SK-N-MC (cell line): ENCODE data around the gene CCDC73.
A peak's percentile ranks its signal among the peaks of the same experiment; 100 is the strongest.
"Not testable (repeated sequence)": the region's sequence is repeated elsewhere in the genome, so short reads cannot be mapped to it uniquely, and the experiment has no call there.

ENCODE experiments used
- DNase-seq: peaks from one replicate; pipeline ENCODE4 v3.0.0-alpha.2; 2011; ENCODE audit warnings: low read depth, low spot score
- H3K27ac ChIP-seq: fragments of 200-600 bp; sonication (generic); 2 replicates; pipeline ENCODE4 v1.5.1; 2016; ENCODE audit warnings: mixed run types
- H3K36me3 ChIP-seq: fragments of 200-600 bp; sonication (generic); 2 replicates; pipeline ENCODE4 v1.6.1; 2017; ENCODE audit warnings: antibody characterized with exemption, low read length, mixed read lengths; ENCODE audit not compliant: insufficient read depth
- H3K4me3 ChIP-seq: fragments of 200-600 bp; sonication (generic); 2 replicates; pipeline ENCODE4 v1.5.1; 2016
- H3K9ac ChIP-seq: fragments of 200-600 bp; sonication (generic); 2 replicates; pipeline ENCODE4 v1.8.0; 2017; ENCODE audit warnings: mixed run types, mixed read lengths; ENCODE audit not compliant: insufficient read length
- H3K9me3 ChIP-seq: fragments of 200-600 bp; sonication (generic); 2 replicates; pipeline ENCODE4 v1.6.1; 2017; ENCODE audit warnings: low read depth, mild to moderate bottlenecking, antibody characterized with exemption, low read length, moderate library complexity, mixed read lengths
- EZH2 ChIP-seq: fragments of 200-600 bp; sonication (generic); IDR thresholded peaks from one replicate; pipeline ENCODE4 v1.6.1; 2017; ENCODE audit warnings: antibody characterized with exemption
- FOXP2 ChIP-seq: optimal IDR thresholded peaks from 2 replicates; pipeline ENCODE3; 2011; ENCODE audit warnings: mild to moderate bottlenecking, moderate library complexity; ENCODE audit not compliant: insufficient read depth; ENCODE audit errors: extremely low read length, control extremely low read depth
- POLR2AphosphoS5 ChIP-seq: IDR thresholded peaks from 2 replicates; pipeline ENCODE4 v1.6.1; 2012; ENCODE audit warnings: mild to moderate bottlenecking, low read depth, low read length, borderline replicate concordance

CCDC73 gene

GRCh38 chr11:32830413-32830738 lies 35.9 kb upstream of the CCDC73 start:
- DNase-seq = no peak
- H3K36me3 ChIP-seq = no peaks in the 10 kb centered on the region
- H3K9ac ChIP-seq = no peak overlapping the region
- no peak for TF ChIP-seq EZH2
- no peak for TF ChIP-seq FOXP2
- no peak for TF ChIP-seq POLR2AphosphoS5
- no peak overlapping the region for H3K27ac ChIP-seq
- H3K9me3 ChIP-seq = no peaks in the 10 kb centered on the region
- no peak overlapping the region for H3K4me3 ChIP-seq

- Histone ChIP-seq H3K36me3 (no peaks in the 10 kb centered on the region), H3K9ac (no peak within 1 kb of the TSS), H3K4me3 (peak within 1 kb of the TSS; percentile 59), H3K9me3 (no peaks in the 10 kb centered on the region), H3K27ac (no peak within 1 kb of the TSS)
- DNase-seq = no peak
- TF ChIP-seq FOXP2 = no peak
- no peak for TF ChIP-seq POLR2AphosphoS5
- no peak for TF ChIP-seq EZH2
Measured at GRCh38 chr11:32829680-32830412, 35.4 kb upstream of the CCDC73 start, which contains the start of gene PRRG4. Gene PRRG4 (plus strand): TSS chr11:32829927. CDS start chr11:32830530, 603 bp downstream.

GRCh38 chr11:32829157-32829679 lies 34.8 kb upstream of the CCDC73 start:
- Histone ChIP-seq H3K4me3 (peak overlapping the region; percentile 59), H3K36me3 (no peaks in the 10 kb centered on the region), H3K27ac (no peak overlapping the region), H3K9me3 (no peaks in the 10 kb centered on the region), H3K9ac (no peak overlapping the region)
- no peak for DNase-seq
- TF ChIP-seq FOXP2 (no peak), POLR2AphosphoS5 (no peak), EZH2 (no peak)

- H3K36me3 ChIP-seq = no peaks in the 10 kb centered on the region
- H3K9me3 ChIP-seq = no peaks in the 10 kb centered on the region
- no peak overlapping the region for H3K27ac ChIP-seq
- no peak overlapping the region for H3K4me3 ChIP-seq
- no peak for TF ChIP-seq EZH2
- TF ChIP-seq POLR2AphosphoS5 = no peak
- no peak for TF ChIP-seq FOXP2
- no peak for DNase-seq
- H3K9ac ChIP-seq = no peak overlapping the region
Measured at GRCh38 chr11:32827276-32827675, 32.8 kb upstream of the CCDC73 start.

- Histone ChIP-seq H3K9me3 (no peaks in the 10 kb centered on the region), H3K9ac (no peak overlapping the region), H3K4me3 (no peak overlapping the region), H3K36me3 (no peaks in the 10 kb centered on the region), H3K27ac (no peak overlapping the region)
- no peak for TF ChIP-seq FOXP2
- no peak for TF ChIP-seq EZH2
- no peak for TF ChIP-seq POLR2AphosphoS5
- no peak for DNase-seq
Measured at GRCh38 chr11:32826113-32826512, 31.7 kb upstream of the CCDC73 start.

- DNase-seq, H3K4me3 ChIP-seq, H3K36me3 ChIP-seq, H3K27ac ChIP-seq, H3K9me3 ChIP-seq, H3K9ac ChIP-seq: not testable (repeated sequence)
Measured at GRCh38 chr11:32823617-32824016, 29.2 kb upstream of the CCDC73 start.

GRCh38 chr11:32821917-32822560 lies 27.6 kb upstream of the CCDC73 start:
- Histone ChIP-seq H3K27ac (no peak overlapping the region), H3K4me3 (no peak overlapping the region), H3K36me3 (no peaks in the 10 kb centered on the region), H3K9ac (no peak overlapping the region), H3K9me3 (no peaks in the 10 kb centered on the region)
- TF ChIP-seq FOXP2 (no peak), EZH2 (no peak), POLR2AphosphoS5 (no peak)
- no peak for DNase-seq

- Histone ChIP-seq H3K36me3 (no peaks in the 10 kb centered on the region), H3K9ac (no peak overlapping the region), H3K27ac (no peak overlapping the region), H3K9me3 (no peaks in the 10 kb centered on the region), H3K4me3 (no peak overlapping the region)
- DNase-seq = no peak
- TF ChIP-seq POLR2AphosphoS5 (no peak), FOXP2 (no peak)
Measured at GRCh38 chr11:32821517-32821916, 27.1 kb upstream of the CCDC73 start.

- Histone ChIP-seq H3K9me3 (no peaks in the 10 kb centered on the region), H3K27ac (no peak overlapping the region)
- no peak for DNase-seq
Measured at GRCh38 chr11:32820497-32820896, 26.0 kb upstream of the CCDC73 start.

More at GRCh38 chr11:32820497-32820896, 26.0 kb upstream of the CCDC73 start:
- H3K9ac ChIP-seq = no peak overlapping the region
- H3K4me3 ChIP-seq = no peak overlapping the region
- H3K36me3 ChIP-seq = no peaks in the 10 kb centered on the region
- no peak for TF ChIP-seq FOXP2
- no peak for TF ChIP-seq EZH2
